Neuron (in vitro differentiated cells): ENCODE measurements around the gene ZSCAN20.

Source experiments
- H2AFZ ChIP-seq: one replicate; pipeline ENCODE4 v1.6.1; 2013; ENCODE audit warnings: low read depth, mild to moderate bottlenecking, inconsistent platforms, low read length, moderate library complexity
- H3K27me3 ChIP-seq: one replicate; pipeline ENCODE4 v1.6.1; 2013; ENCODE audit warnings: low read length; ENCODE audit not compliant: insufficient read depth
- H3K36me3 ChIP-seq: one replicate; pipeline ENCODE4 v1.6.1; 2013; ENCODE audit warnings: low read length; ENCODE audit not compliant: insufficient read depth
- H3K4me1 ChIP-seq: one replicate; pipeline ENCODE4 v1.6.1; 2013; ENCODE audit warnings: low read length; ENCODE audit not compliant: insufficient read depth
- H3K4me3 ChIP-seq: 2 replicates; pipeline ENCODE4 v1.5.1; 2013; ENCODE audit warnings: mild to moderate bottlenecking, low read length, moderate library complexity
- H3K9me3 ChIP-seq: one replicate; pipeline ENCODE4 v1.6.1; 2013; ENCODE audit warnings: low read length

Gene ZSCAN20

DNA sequence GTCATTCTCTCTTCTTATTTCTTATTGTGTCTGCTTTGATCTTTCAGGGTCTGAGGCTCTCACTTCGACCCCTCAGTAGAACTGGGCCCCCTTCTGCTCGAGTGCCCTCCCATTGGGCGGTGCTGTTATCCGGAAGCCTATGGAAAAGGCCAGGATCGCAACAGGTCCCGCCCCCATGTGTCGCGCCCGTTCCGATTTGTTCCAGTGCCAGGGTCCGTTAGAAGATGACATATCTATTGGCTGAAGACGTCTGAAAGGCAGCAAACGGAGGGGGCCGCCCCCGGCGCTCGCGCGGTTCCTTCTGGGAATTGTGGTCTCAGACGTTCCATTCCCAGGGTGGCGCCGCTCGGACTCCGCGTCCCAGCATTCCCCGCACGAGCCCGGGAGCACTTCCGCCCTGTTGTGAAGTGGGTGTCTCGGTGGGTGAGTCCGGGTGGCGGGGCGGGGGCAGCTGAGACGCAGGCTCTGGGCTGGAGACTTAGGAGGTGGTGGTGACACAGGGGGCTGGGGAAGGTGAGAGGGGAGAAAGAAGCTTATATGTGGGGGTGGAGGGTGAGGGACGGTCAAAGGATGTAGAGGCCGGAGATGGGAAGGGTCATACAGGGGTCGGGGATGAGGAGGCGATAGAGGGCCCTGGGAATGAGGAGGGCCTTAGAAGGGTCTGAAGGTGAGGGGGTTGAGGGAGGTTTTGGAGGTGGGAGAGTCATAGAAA lies at the start of gene ZSCAN20:
ZSCAN20 (plus strand) TSS at position 377 of the 712 bp plus-strand sequence. CDS start 6,644 bp downstream, outside the sequence.
- H3K36me3 ChIP-seq = no peaks in the 10 kb centered on the region
- peak within 1 kb of the TSS; percentile 73 for H3K4me3 ChIP-seq
- H3K4me1 ChIP-seq = peaks cover 25% of the 10 kb centered on the region
- H2AFZ ChIP-seq = peak within 1 kb of the TSS; percentile 65
- no peaks in the 10 kb centered on the region for H3K9me3 ChIP-seq
- H3K27me3 ChIP-seq = no peaks in the 10 kb centered on the region

DNA sequence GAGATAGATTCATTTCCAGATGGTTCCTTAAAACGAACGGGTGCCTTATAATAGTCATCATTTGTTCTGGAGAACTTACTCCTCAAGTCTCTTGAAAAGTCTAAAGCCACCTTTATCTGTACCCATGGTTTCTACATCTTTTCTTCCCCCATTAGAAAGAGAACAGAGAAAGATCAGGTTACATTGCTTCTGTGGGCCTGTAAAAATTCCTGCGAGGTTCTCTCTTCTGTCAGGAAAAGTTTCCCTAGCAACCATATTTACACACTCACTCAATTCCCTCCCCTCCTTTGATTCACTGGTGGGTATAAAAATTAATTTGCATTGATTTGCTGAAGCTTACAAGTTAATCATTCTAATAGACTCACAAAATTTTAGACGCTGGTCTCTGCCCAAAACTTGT lies 48.2 kb upstream of the ZSCAN20 start:
- Histone ChIP-seq H3K4me3 (no peak overlapping the region), H3K4me1 (peaks cover 25% of the 10 kb centered on the region)

DNA sequence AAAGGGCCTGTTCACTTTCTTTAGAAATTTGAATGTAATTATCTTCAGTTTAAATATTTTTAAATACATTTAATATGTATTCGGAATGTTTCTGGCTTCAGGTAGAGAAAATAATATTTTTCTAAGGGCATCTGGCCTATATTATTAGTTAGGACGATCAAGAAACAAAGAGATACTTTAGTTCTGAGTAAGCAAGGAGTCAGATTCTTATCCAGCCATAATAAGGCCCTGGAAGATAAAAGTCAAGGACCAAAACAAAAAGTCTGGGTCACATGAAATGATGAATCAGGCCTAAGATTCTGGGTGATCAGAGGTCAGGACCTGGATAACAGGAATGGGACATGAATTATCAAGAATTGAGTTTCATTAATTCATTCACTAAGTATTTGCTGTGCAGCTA lies 47.8 kb upstream of the ZSCAN20 start:
- H3K36me3 ChIP-seq = no peaks in the 10 kb centered on the region
- H3K9me3 ChIP-seq = peaks cover 2% of the 10 kb centered on the region
- no peak overlapping the region for H3K4me3 ChIP-seq
- no peak overlapping the region for H2AFZ ChIP-seq
- no peaks in the 10 kb centered on the region for H3K27me3 ChIP-seq
- peaks cover 29% of the 10 kb centered on the region for H3K4me1 ChIP-seq

More for the DNA sequence above, 48.2 kb upstream of the ZSCAN20 start:
- no peaks in the 10 kb centered on the region for H3K27me3 ChIP-seq
- no peaks in the 10 kb centered on the region for H3K36me3 ChIP-seq
- H3K9me3 ChIP-seq = peaks cover 4% of the 10 kb centered on the region
- H2AFZ ChIP-seq = no peak overlapping the region

- H3K4me3 ChIP-seq = no peak overlapping the region
- no peak overlapping the region for H2AFZ ChIP-seq
- H3K36me3 ChIP-seq = no peaks in the 10 kb centered on the region
- H3K9me3 ChIP-seq = peaks cover 2% of the 10 kb centered on the region
- H3K4me1 ChIP-seq = peaks cover 34% of the 10 kb centered on the region
- no peaks in the 10 kb centered on the region for H3K27me3 ChIP-seq
These were observed 46.5 kb upstream of the ZSCAN20 start for GRCh38 chr1:33425900-33426299.

DNA sequence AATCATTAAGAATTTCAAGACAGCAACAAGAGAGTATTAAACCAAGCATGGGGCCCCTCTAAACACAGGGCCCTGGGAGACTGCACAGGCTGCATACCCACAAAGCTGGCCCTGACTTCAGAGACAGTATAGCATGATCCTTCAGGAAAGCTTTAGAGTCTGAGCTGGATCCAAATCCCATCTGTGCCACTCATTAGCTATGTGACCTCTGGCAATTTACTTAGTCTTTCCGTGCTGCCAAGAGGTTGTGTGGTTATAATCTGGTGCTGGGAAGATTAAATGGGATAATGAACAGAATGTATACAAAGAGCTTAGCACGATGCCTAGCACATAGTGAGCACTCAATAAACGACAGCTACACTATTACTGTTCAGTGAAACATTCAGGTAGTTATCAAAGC lies 45.5 kb upstream of the ZSCAN20 start:
- H2AFZ ChIP-seq = no peak overlapping the region
- H3K9me3 ChIP-seq = peaks cover 2% of the 10 kb centered on the region
- H3K27me3 ChIP-seq = no peaks in the 10 kb centered on the region
- H3K36me3 ChIP-seq = no peaks in the 10 kb centered on the region
- no peak overlapping the region for H3K4me3 ChIP-seq
- H3K4me1 ChIP-seq = peaks cover 37% of the 10 kb centered on the region

DNA sequence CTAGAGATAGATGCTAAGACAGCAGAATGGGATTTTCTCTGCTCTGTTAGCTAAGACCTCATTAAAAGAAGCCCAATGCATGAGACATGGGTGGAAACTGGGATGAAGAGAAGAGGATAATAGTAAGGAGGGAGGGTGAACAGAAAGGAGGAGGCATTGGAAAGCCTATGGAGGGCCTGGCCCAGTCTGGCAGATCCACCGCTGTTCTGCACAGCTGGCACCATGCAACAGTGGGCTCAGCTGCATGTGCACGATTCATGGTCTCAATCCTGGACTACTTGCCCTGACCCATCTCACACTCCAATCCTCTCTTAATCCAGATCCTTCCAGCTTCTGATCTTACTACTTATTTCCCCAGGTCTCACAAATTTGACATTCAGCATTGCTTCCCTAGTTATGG lies 43.8 kb upstream of the ZSCAN20 start:
- H3K4me3 ChIP-seq = peak overlapping the region; percentile 72
- no peaks in the 10 kb centered on the region for H3K9me3 ChIP-seq
- no peaks in the 10 kb centered on the region for H3K27me3 ChIP-seq
- H2AFZ ChIP-seq = no peak overlapping the region
- peaks cover 39% of the 10 kb centered on the region for H3K4me1 ChIP-seq
- no peaks in the 10 kb centered on the region for H3K36me3 ChIP-seq

DNA sequence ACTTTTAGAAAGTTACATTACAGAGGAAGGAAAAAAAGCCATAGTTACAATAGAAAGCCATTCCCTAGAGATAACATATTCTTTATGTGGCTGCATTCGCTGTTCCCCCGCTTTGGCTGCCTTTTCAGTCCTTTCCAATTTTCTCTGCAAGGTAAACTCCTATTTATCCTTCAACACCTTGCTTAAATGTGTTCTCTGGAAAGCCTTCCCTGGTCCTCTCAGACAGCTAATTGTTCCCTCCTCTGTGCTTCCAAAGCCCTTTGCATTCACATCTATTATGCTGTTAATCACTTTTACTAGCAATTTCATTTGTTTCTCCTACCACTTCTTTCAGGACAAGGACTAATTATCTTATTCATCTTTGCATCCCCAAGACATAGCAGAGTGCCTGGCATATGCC lies 43.1 kb upstream of the ZSCAN20 start:
- H3K27me3 ChIP-seq = no peaks in the 10 kb centered on the region
- peak overlapping the region; percentile 72 for H3K4me3 ChIP-seq

GRCh38 chr1:33429856-33430691 lies 42.4 kb upstream of the ZSCAN20 start:
- H3K36me3 ChIP-seq = no peaks in the 10 kb centered on the region
- peak overlapping the region; percentile 27 for H2AFZ ChIP-seq
- no peaks in the 10 kb centered on the region for H3K27me3 ChIP-seq
- H3K9me3 ChIP-seq = no peaks in the 10 kb centered on the region
- H3K4me3 ChIP-seq = peak overlapping the region; percentile 72
- H3K4me1 ChIP-seq = peaks cover 36% of the 10 kb centered on the region

More for the DNA sequence above, 43.1 kb upstream of the ZSCAN20 start:
- no peak overlapping the region for H2AFZ ChIP-seq
- H3K36me3 ChIP-seq = no peaks in the 10 kb centered on the region
- H3K4me1 ChIP-seq = peaks cover 36% of the 10 kb centered on the region
- no peaks in the 10 kb centered on the region for H3K9me3 ChIP-seq

GRCh38 chr1:33430692-33431593 lies 41.5 kb upstream of the ZSCAN20 start, which contains the start of gene PHC2:
PHC2 (minus strand) TSS chr1:33431095; CDS start chr1:33375539, 55,556 bp downstream.
- Histone ChIP-seq H2AFZ (peak within 1 kb of the TSS; percentile 27), H3K4me3 (peak within 1 kb of the TSS; percentile 72), H3K4me1 (peaks cover 44% of the 10 kb centered on the region), H3K9me3 (no peaks in the 10 kb centered on the region), H3K36me3 (no peaks in the 10 kb centered on the region), H3K27me3 (no peaks in the 10 kb centered on the region)

DNA sequence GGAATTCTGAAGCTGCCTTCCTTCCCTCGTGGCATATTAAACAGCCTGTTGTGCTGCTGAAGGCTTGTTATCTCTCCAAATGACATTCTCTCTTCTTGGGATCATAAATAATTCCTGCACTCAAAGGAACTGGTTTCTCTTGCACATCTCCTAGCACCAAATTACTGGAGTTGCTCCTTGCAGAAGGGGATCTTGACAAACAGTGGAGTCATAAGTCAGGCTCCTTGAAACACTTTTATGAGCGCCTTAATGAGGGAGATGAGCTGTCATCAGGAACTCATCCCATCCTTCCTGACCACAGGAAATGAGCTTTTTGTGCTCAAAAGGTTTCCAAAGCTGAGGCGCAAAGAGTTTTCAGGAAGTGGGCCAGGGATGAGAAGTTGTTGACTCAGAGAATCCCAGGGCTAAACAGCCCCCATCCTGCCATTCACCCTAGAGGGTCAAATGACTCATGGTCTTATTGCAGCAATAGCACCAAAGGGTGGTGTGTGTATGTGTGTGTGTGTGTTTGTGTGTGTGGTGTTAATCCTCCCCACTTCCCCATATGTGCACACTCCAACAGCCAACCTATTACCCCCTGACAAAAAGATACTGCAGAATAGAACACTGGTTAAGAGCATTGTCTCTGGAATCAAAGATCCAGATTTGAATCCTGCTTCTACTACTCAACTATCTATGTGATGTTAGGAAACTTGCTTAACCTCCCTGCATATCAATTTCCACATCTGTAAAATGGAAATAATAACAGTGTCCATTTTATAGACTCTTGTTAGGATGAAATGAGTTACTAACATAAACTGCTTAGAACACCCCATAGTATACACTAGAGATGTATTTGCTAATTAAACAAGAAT lies 38.7 kb upstream of the ZSCAN20 start:
- Histone ChIP-seq H3K4me3 (no peak overlapping the region), H3K4me1 (peaks cover 48% of the 10 kb centered on the region), H2AFZ (no peak overlapping the region)

DNA sequence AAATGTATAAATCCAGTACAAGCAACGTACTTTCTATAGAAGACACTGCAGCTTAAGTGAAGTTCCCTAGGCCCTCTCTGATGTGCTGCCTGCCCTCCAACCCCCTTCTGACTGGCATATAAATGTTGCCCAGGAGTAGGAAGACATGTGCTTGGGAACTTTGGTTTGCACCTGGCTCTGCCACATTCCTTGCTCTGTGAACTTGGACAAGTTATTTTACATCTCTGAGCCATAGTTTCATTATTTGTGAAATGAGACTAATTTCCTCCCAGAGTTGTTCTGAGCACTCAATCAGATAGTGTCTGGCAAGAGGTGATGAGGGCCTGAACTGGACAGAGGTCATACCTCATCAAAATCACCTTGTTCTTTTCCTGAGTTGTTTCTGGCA lies 38.1 kb upstream of the ZSCAN20 start:
- Histone ChIP-seq H3K27me3 (no peaks in the 10 kb centered on the region), H3K4me3 (no peak overlapping the region), H2AFZ (no peak overlapping the region), H3K4me1 (peaks cover 46% of the 10 kb centered on the region), H3K9me3 (no peaks in the 10 kb centered on the region), H3K36me3 (no peaks in the 10 kb centered on the region)

More for the DNA sequence above, 38.7 kb upstream of the ZSCAN20 start:
- H3K9me3 ChIP-seq = no peaks in the 10 kb centered on the region
- H3K36me3 ChIP-seq = no peaks in the 10 kb centered on the region
- H3K27me3 ChIP-seq = no peaks in the 10 kb centered on the region
